DMS79 (cell line): ENCODE measurements around the gene S100A3.

ENCODE experiments used
- DNase-seq: peaks from one replicate; lab custom pipeline; 2025; lab: John Stamatoyannopoulos, UW

Gene S100A3

GRCh38 chr1:153509729-153510354 is 39.2 kb downstream of the S100A3 start:
- no peak for DNase-seq

GRCh38 chr1:153509036-153509435 is 40.0 kb downstream of the S100A3 start:
- no peak for DNase-seq

- no peak for DNase-seq
Observed at GRCh38 chr1:153507926-153508583, 41.0 kb downstream of the S100A3 start.

GRCh38 chr1:153506831-153507413 is 42.1 kb downstream of the S100A3 start:
- no peak for DNase-seq

GRCh38 chr1:153506386-153506785 is 42.7 kb downstream of the S100A3 start:
- DNase-seq: no peak

- no peak for DNase-seq
Observed at GRCh38 chr1:153505576-153505975, 43.5 kb downstream of the S100A3 start.

- no peak for DNase-seq
Observed at GRCh38 chr1:153503766-153504165, 45.3 kb downstream of the S100A3 start.

GRCh38 chr1:153498746-153499145 is 50.3 kb downstream of the S100A3 start:
- no peak for DNase-seq
